SK-N-MC (cell line): ENCODE data around the gene ZNF536.

Source experiments
- DNase-seq: peaks from one replicate; pipeline ENCODE4 v3.0.0-alpha.2; 2011; ENCODE audit warnings: low read depth, low spot score
- H3K27ac ChIP-seq: fragments of 200-600 bp; sonication (generic); 2 replicates; pipeline ENCODE4 v1.5.1; 2016; ENCODE audit warnings: mixed run types
- H3K36me3 ChIP-seq: fragments of 200-600 bp; sonication (generic); 2 replicates; pipeline ENCODE4 v1.6.1; 2017; ENCODE audit warnings: antibody characterized with exemption, low read length, mixed read lengths; ENCODE audit not compliant: insufficient read depth
- H3K4me3 ChIP-seq: fragments of 200-600 bp; sonication (generic); 2 replicates; pipeline ENCODE4 v1.5.1; 2016
- H3K9ac ChIP-seq: fragments of 200-600 bp; sonication (generic); 2 replicates; pipeline ENCODE4 v1.8.0; 2017; ENCODE audit warnings: mixed run types, mixed read lengths; ENCODE audit not compliant: insufficient read length
- H3K9me3 ChIP-seq: fragments of 200-600 bp; sonication (generic); 2 replicates; pipeline ENCODE4 v1.6.1; 2017; ENCODE audit warnings: low read depth, mild to moderate bottlenecking, antibody characterized with exemption, low read length, moderate library complexity, mixed read lengths
- EZH2 ChIP-seq: fragments of 200-600 bp; sonication (generic); IDR thresholded peaks from one replicate; pipeline ENCODE4 v1.6.1; 2017; ENCODE audit warnings: antibody characterized with exemption
- FOXP2 ChIP-seq: optimal IDR thresholded peaks from 2 replicates; pipeline ENCODE3; 2011; ENCODE audit warnings: mild to moderate bottlenecking, moderate library complexity; ENCODE audit not compliant: insufficient read depth; ENCODE audit errors: extremely low read length, control extremely low read depth
- POLR2AphosphoS5 ChIP-seq: IDR thresholded peaks from 2 replicates; pipeline ENCODE4 v1.6.1; 2012; ENCODE audit warnings: mild to moderate bottlenecking, low read depth, low read length, borderline replicate concordance

The ZNF536 gene

DNA sequence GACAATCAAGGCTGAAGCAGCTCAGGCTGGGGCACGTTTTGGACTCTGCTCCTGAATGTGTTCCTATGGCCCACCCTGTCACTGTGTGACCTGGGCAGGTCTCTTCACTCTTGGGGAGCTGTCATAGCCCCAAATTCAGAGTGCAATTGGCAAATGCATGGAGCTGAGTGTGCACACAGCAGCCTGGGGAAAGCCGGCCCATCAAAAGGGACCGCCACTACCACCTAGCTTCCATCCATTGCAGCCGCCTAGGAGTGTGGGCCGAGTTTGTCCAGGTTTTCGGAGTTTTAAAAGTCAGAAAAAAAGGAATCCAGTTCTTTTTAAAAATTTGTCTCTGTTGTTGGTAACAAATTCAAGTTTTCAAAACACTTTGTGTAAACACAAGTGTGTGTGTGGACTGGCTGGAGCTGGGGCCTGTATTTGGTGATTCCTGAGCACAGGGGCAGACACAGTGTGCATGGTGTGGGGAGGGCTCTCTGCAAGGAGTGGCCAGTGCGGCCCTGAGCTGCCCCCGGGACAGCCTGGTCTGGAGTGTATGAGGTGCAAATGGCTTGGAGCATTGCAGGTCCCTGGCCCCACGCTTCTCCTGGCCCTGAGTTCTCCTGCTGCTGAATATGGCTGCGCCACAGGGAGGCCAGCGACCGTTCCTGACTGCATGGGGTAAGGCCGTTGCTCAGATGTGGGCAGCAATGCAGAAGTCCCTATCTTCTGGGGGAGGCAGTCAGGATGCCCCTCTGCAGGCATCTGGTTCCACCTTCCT, 13.2 kb upstream of the ZNF536 start:
- Histone ChIP-seq H3K9me3 (no peaks in the 10 kb centered on the region), H3K36me3 (no peaks in the 10 kb centered on the region), H3K9ac (no peak overlapping the region), H3K4me3 (no peak overlapping the region), H3K27ac (no peak overlapping the region)
- DNase-seq, result no peak
- TF ChIP-seq EZH2, result no peak
- no peak for TF ChIP-seq POLR2AphosphoS5
- no peak for TF ChIP-seq FOXP2

DNA sequence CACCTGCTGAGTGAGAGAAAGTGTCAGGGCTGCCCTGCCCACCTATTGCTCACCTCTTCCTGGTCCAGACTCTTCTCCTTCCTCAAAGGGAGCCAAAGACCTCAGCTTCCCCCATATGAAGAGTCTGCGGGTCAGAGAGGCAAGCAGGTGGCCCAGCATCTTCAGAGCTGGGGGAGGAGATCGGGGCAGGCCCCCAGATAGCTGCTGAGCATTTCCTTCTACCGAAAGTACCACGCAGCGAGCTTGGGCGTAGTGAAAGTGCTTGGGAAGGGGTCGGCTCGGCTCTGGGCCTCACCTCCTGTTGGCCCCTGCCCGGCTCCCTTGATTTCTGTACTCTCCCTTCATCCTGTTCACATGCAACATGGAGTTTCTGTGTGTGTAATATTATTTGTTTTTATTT, 12.2 kb upstream of the ZNF536 start:
- no peak for DNase-seq
- no peak overlapping the region for H3K27ac ChIP-seq
- TF ChIP-seq FOXP2 (no peak), POLR2AphosphoS5 (no peak), EZH2 (no peak)

GRCh38 chr19:30360376-30361106, 11.6 kb upstream of the ZNF536 start:
- Histone ChIP-seq H3K9ac (peak overlapping the region; percentile 3), H3K27ac (no peak overlapping the region), H3K36me3 (no peaks in the 10 kb centered on the region), H3K4me3 (no peak overlapping the region), H3K9me3 (no peaks in the 10 kb centered on the region)
- DNase-seq, result no peak
- TF ChIP-seq POLR2AphosphoS5, result no peak
- TF ChIP-seq FOXP2, result no peak
- no peak for TF ChIP-seq EZH2

More for the DNA sequence above, 12.2 kb upstream of the ZNF536 start:
- H3K9me3 ChIP-seq, result no peaks in the 10 kb centered on the region
- no peak overlapping the region for H3K4me3 ChIP-seq
- H3K9ac ChIP-seq, result no peak overlapping the region
- H3K36me3 ChIP-seq, result no peaks in the 10 kb centered on the region

DNA sequence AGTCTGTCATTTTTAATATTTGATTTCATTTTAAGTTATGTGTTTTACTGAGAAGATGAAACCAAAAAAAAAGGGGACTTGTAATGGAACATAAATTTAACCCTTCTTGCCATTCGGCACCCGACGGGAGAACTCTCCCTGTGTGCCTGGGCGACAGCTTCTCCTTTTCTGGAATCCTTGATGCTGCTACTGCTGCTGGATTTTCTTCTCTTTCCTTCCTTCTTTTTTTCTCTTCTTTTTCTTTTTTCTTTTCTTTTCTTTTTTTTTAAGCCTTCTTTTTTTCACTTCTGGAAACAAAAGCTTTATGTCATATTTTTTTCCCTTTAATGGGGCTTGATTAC, 11.1 kb upstream of the ZNF536 start:
- H3K9ac ChIP-seq, result peak overlapping the region; percentile 3
- DNase-seq, result no peak
- H3K27ac ChIP-seq, result no peak overlapping the region
- TF ChIP-seq FOXP2 (no peak), POLR2AphosphoS5 (no peak), EZH2 (no peak)
- no peaks in the 10 kb centered on the region for H3K36me3 ChIP-seq
- H3K4me3 ChIP-seq, result no peak overlapping the region
- no peaks in the 10 kb centered on the region for H3K9me3 ChIP-seq

DNA sequence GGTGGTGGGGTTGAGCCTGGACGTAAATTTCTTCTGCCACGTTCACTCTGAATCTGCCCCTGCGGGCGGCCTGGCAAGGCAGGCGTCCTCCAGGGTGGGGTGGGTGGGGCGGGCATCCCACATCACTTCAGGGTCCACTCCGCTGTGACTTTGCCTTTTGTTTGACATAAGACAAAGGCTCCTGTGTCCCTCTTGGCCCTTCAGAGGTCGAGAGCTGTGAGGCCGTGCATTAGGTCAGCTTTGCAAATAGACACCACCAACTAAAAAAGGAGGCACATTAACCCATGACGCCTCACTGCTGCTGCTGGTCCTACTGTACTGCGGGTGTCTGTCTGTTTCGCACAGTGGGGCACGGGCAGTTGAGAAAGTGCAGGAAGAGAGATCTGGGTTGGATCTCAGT, 10.5 kb upstream of the ZNF536 start:
- no peak overlapping the region for H3K4me3 ChIP-seq

GRCh38 chr19:30362156-30362754, 9.9 kb upstream of the ZNF536 start:
- DNase-seq, result no peak
- Histone ChIP-seq H3K27ac (no peak overlapping the region), H3K36me3 (no peaks in the 10 kb centered on the region), H3K9ac (no peak overlapping the region), H3K4me3 (no peak overlapping the region), H3K9me3 (no peaks in the 10 kb centered on the region)
- TF ChIP-seq FOXP2 (no peak), EZH2 (no peak), POLR2AphosphoS5 (no peak)

More for the DNA sequence above, 10.5 kb upstream of the ZNF536 start:
- no peak for DNase-seq
- no peaks in the 10 kb centered on the region for H3K36me3 ChIP-seq
- TF ChIP-seq EZH2, result no peak
- no peak for TF ChIP-seq FOXP2
- no peak for TF ChIP-seq POLR2AphosphoS5
- no peak overlapping the region for H3K27ac ChIP-seq
- H3K9ac ChIP-seq, result no peak overlapping the region
- H3K9me3 ChIP-seq, result no peaks in the 10 kb centered on the region

GRCh38 chr19:30363073-30363472, 9.1 kb upstream of the ZNF536 start:
- Histone ChIP-seq H3K9me3 (no peaks in the 10 kb centered on the region), H3K27ac (no peak overlapping the region), H3K36me3 (no peaks in the 10 kb centered on the region), H3K9ac (no peak overlapping the region), H3K4me3 (no peak overlapping the region)
- DNase-seq, result no peak
- TF ChIP-seq POLR2AphosphoS5, result no peak
- no peak for TF ChIP-seq FOXP2
- TF ChIP-seq EZH2, result no peak
